ENCODE results near the gene ABHD12B.
A peak's percentile ranks its signal among the peaks of the same experiment; 100 is the strongest.
"Not testable (repeated sequence)": the region's sequence is repeated elsewhere in the genome, so short reads cannot be mapped to it uniquely, and the experiment has no call there.

The ABHD12B gene

GRCh38 chr14:50936882-50937281, 65.0 kb downstream of the ABHD12B start:
- no peak for DNase-seq

- DNase-seq = no peak
Observed at GRCh38 chr14:50937325-50937724, 65.5 kb downstream of the ABHD12B start.

GRCh38 chr14:50937800-50938199, 65.9 kb downstream of the ABHD12B start:
- no peak for DNase-seq

- no peak for DNase-seq
Observed at GRCh38 chr14:50941151-50941550, 69.3 kb downstream of the ABHD12B start.

GRCh38 chr14:50941638-50942037, 69.8 kb downstream of the ABHD12B start:
- not testable (repeated sequence) for DNase-seq

GRCh38 chr14:50943261-50943942, 71.5 kb downstream of the ABHD12B start:
- DNase-seq = no peak

- peak in 1 of 2 experiments; percentile 25 for DNase-seq
Observed at GRCh38 chr14:50943943-50944646, 72.2 kb downstream of the ABHD12B start, which contains the start of gene PYGL. Gene PYGL, minus strand, starts transcription at chr14:50944483. Its CDS starts 80 bp downstream, at chr14:50944403.

- DNase-seq = peak in 1 of 2 experiments; percentile 25
Observed at GRCh38 chr14:50944647-50945413, 73.0 kb downstream of the ABHD12B start.

GRCh38 chr14:50946234-50946935, 74.5 kb downstream of the ABHD12B start:
- no peak for DNase-seq

GRCh38 chr14:50947446-50947845, 75.6 kb downstream of the ABHD12B start:
- DNase-seq = no peak

- no peak for DNase-seq
Observed at GRCh38 chr14:50948205-50948604, 76.4 kb downstream of the ABHD12B start.

- no peak for DNase-seq
Observed at GRCh38 chr14:50951032-50951431, 79.2 kb downstream of the ABHD12B start.

GRCh38 chr14:50953502-50953901, 81.6 kb downstream of the ABHD12B start:
- DNase-seq = no peak

Measured in NCI-H1930 (cell line).